PC-9 (cell line): ENCODE data around the gene ADAMTS19. TPM values are rescaled to one million over a fixed set of nuclear protein-coding genes. Genes with fewer than 3 reads are reported as not detected.
"Not testable (repeated sequence)": the region's sequence is repeated elsewhere in the genome, so short reads cannot be mapped to it uniquely, and the experiment has no call there.

ENCODE experiments used
- BruUV-seq: library from RNA; stranded (reverse); fragments of 400-500 nt; replicated peaks from 2 replicates; lab custom pipeline; 2021; lab: Mats Ljungman, UMichigan
- CTCF ChIA-PET: fragments of 300-600 bp; sonication (Branson Sonifier 250); formaldehyde crosslinking; loops from one replicate; lab custom pipeline; 2022; ENCODE audit warnings: antibody characterized with exemption; lab: Charles Lee
- POLR2A ChIA-PET: fragments of 300-600 bp; sonication (Branson Sonifier 250); formaldehyde crosslinking; loops from one replicate; lab custom pipeline; 2022; ENCODE audit warnings: antibody characterized with exemption; ENCODE audit not compliant: unreplicated experiment; lab: Charles Lee
- DNase-seq, 2 experiments: peaks; one replicate each; pipeline versions ENCODE4 v3.0.0 to v3.0.0-alpha.2; 2015 to 2022; ENCODE audit warnings: mixed read lengths in 1 of 2
- H2AFZ ChIP-seq: fragments of 200-600 bp; sonication (generic); 2 replicates; pipeline ENCODE4 v1.8.1; 2017; ENCODE audit warnings: antibody characterized with exemption
- H3F3A ChIP-seq: fragments of 200-600 bp; sonication (generic); 2 replicates; pipeline ENCODE4 v1.8.1; 2017; ENCODE audit warnings: antibody characterized with exemption, mild to moderate bottlenecking, low read depth; ENCODE audit not compliant: insufficient read depth
- H3K27ac ChIP-seq: fragments of 200-600 bp; sonication (generic); 2 replicates; pipeline ENCODE4 v1.6.1; 2016; ENCODE audit warnings: mixed run types
- H3K27me3 ChIP-seq: fragments of 200-600 bp; sonication (generic); 2 replicates; pipeline ENCODE4 v1.6.1; 2016; ENCODE audit warnings: low read depth, mixed run types; ENCODE audit not compliant: insufficient read depth
- H3K36me3 ChIP-seq: fragments of 200-600 bp; sonication (generic); 2 replicates; pipeline ENCODE4 v1.6.1; 2016; ENCODE audit warnings: low read depth, mixed run types
- H3K4me1 ChIP-seq: fragments of 200-600 bp; sonication (generic); replicated peaks from 2 replicates; pipeline ENCODE4 v1.6.1; 2016; ENCODE audit warnings: mixed run types; ENCODE audit not compliant: insufficient read depth
- H3K4me2 ChIP-seq: fragments of 200-600 bp; sonication (generic); 2 replicates; pipeline ENCODE4 v1.6.1; 2017; ENCODE audit warnings: mixed run types
- H3K4me3 ChIP-seq: fragments of 200-600 bp; sonication (generic); 2 replicates; pipeline ENCODE4 v1.6.1; 2016; ENCODE audit warnings: mixed run types
- H3K79me2 ChIP-seq: fragments of 200-600 bp; sonication (generic); 2 replicates; pipeline ENCODE4 v1.6.1; 2017; ENCODE audit warnings: low read depth, mixed run types
- H3K9me2 ChIP-seq: fragments of 200-600 bp; sonication (generic); 2 replicates; pipeline ENCODE4 v1.8.1; 2017; ENCODE audit warnings: mild to moderate bottlenecking; ENCODE audit not compliant: insufficient read depth
- H3K9me3 ChIP-seq: fragments of 200-600 bp; sonication (generic); 2 replicates; pipeline ENCODE4 v1.8.1; 2016; ENCODE audit warnings: low read depth; ENCODE audit not compliant: insufficient read depth
- H4K20me1 ChIP-seq: fragments of 200-600 bp; sonication (generic); 2 replicates; pipeline ENCODE4 v1.8.1; 2017; ENCODE audit not compliant: insufficient read depth
- EZH2 ChIP-seq: fragments of 200-600 bp; sonication (generic); IDR thresholded peaks from 2 replicates; pipeline ENCODE4 v1.8.0; 2017; ENCODE audit warnings: antibody characterized with exemption, low read depth
- intact Hi-C: fragments of 100-400 bp; cut with micrococcal nuclease; formaldehyde crosslinking; loops from one replicate; pipeline ENCODE4 v1.10.0; 2022; ENCODE audit not compliant: unreplicated experiment
- total RNA-seq: library from RNA; stranded (reverse); gene quantifications from 2 replicates; pipeline ENCODE4 v1.2.3, GENCODE V29; 2021
- TF ChIP-seq, protein P1 (sequence below): fragments of 200-600 bp; sonication (generic); conservative IDR thresholded peaks from 2 replicates; pipeline ENCODE4 v1.6.1; 2017; ENCODE audit warnings: mixed run types, antibody characterized with exemption, mild to moderate bottlenecking, moderate library complexity

ADAMTS19 gene
- total RNA-seq, 1 experiment from 2014 or later: not detected

DNA sequence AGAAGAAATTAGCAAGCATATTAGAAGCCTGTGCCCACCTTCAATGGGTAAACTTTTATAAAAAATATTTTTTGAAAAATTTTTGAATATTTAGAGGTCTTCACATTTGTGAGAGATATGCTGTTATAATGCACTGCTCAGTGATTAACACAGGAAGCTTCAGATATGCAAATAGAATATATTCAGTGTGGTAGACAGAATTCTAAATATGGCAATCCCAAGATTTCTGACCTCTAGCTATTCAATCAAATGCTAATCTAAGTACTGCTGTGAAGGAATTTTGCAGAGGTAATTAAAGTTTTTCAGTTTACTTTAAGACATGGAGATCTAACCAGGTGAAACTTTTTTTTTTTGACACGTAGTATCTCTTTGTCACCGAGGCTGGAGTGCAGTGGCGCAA, 103.5 kb downstream of the ADAMTS19 start:
- no peaks in the 10 kb centered on the region for H3F3A ChIP-seq
- no peak for DNase-seq
- no peak overlapping the region for H3K4me2 ChIP-seq
- H2AFZ ChIP-seq: no peak overlapping the region
- TF ChIP-seq EZH2: no peak
- TF ChIP-seq, protein P1, sequence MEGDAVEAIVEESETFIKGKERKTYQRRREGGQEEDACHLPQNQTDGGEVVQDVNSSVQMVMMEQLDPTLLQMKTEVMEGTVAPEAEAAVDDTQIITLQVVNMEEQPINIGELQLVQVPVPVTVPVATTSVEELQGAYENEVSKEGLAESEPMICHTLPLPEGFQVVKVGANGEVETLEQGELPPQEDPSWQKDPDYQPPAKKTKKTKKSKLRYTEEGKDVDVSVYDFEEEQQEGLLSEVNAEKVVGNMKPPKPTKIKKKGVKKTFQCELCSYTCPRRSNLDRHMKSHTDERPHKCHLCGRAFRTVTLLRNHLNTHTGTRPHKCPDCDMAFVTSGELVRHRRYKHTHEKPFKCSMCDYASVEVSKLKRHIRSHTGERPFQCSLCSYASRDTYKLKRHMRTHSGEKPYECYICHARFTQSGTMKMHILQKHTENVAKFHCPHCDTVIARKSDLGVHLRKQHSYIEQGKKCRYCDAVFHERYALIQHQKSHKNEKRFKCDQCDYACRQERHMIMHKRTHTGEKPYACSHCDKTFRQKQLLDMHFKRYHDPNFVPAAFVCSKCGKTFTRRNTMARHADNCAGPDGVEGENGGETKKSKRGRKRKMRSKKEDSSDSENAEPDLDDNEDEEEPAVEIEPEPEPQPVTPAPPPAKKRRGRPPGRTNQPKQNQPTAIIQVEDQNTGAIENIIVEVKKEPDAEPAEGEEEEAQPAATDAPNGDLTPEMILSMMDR: no peak
- H3K9me2 ChIP-seq: no peaks in the 10 kb centered on the region
- no peaks in the 10 kb centered on the region for H3K4me1 ChIP-seq
- intact Hi-C loops: no loop called here
- no peaks in the 10 kb centered on the region for H3K36me3 ChIP-seq
- H3K4me3 ChIP-seq: no peak overlapping the region
- ChIA-PET CTCF (no interaction called here), POLR2A (no interaction called here)
- no peaks in the 10 kb centered on the region for H3K27me3 ChIP-seq
- H3K9me3 ChIP-seq: no peaks in the 10 kb centered on the region
- BruUV-seq: no TSS peak
- no peaks in the 10 kb centered on the region for H4K20me1 ChIP-seq
- no peak overlapping the region for H3K27ac ChIP-seq
- H3K79me2 ChIP-seq: no peaks in the 10 kb centered on the region

DNA sequence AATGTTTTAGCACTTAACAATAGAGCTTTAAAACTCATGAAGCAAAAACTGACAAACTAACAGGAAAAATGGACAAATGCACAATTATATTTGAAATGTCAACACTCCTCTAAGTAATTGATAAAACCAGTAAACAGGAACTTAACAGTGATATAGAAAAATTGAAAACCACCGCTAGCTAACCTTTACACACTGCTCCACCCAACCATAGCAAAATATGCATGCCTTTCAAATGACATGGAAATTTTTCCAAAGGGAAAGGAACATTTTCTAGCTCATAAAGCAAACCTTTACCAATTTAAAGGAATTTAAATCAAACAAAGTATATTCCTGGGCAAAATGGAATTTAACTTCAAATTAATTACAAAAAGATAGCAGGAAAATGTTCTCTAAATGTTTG, 109.2 kb downstream of the ADAMTS19 start:
- Histone ChIP-seq H3K27ac (no peak overlapping the region), H3K27me3 (no peaks in the 10 kb centered on the region), H3F3A (no peaks in the 10 kb centered on the region), H3K9me2 (no peaks in the 10 kb centered on the region), H3K4me3 (no peak overlapping the region), H3K79me2 (no peaks in the 10 kb centered on the region), H2AFZ (no peak overlapping the region), H3K4me1 (no peaks in the 10 kb centered on the region), H3K9me3 (no peaks in the 10 kb centered on the region), H3K4me2 (no peak overlapping the region), H4K20me1 (no peaks in the 10 kb centered on the region), H3K36me3 (no peaks in the 10 kb centered on the region)
- intact Hi-C loops: no loop called here
- TF ChIP-seq, protein P1: no peak
- no peak for TF ChIP-seq EZH2
- CTCF ChIA-PET: no interaction called here
- no TSS peak for BruUV-seq
- DNase-seq: no peak
- POLR2A ChIA-PET: no interaction called here

DNA sequence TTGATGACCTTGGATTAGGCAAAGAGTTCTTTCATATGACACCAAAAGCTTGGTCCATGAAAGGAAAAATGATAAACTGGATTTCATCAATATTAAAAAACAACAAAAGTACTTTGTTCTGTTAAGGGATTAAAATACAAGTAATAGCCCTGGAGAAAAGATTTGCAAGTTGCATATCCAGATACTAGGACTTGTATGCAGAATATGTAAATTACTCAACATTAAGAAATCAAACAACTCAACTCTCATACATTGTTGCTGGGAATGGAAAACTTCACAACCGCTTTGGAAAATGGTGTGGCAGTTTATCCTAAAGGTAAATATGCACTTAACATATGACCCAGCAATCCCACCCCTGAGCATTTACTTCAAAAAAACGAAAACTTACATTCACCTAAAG, 112.0 kb downstream of the ADAMTS19 start:
- no peak overlapping the region for H3K4me2 ChIP-seq
- no peaks in the 10 kb centered on the region for H3K4me1 ChIP-seq
- no peak overlapping the region for H3K4me3 ChIP-seq
- H4K20me1 ChIP-seq: no peaks in the 10 kb centered on the region
- H3K9me3 ChIP-seq: no peaks in the 10 kb centered on the region; the same call in 1 of the 2 replicates
- H3K36me3 ChIP-seq: no peaks in the 10 kb centered on the region
- H3K9me2 ChIP-seq: no peaks in the 10 kb centered on the region
- H3K27ac ChIP-seq: no peak overlapping the region
- no TSS peak for BruUV-seq
- intact Hi-C loops: no loop called here
- no peaks in the 10 kb centered on the region for H3K27me3 ChIP-seq
- TF ChIP-seq, protein P1: no peak
- TF ChIP-seq EZH2: no peak
- ChIA-PET CTCF (no interaction called here), POLR2A (no interaction called here)
- no peaks in the 10 kb centered on the region for H3F3A ChIP-seq
- H3K79me2 ChIP-seq: no peaks in the 10 kb centered on the region
- no peak overlapping the region for H2AFZ ChIP-seq
- DNase-seq: no peak

DNA sequence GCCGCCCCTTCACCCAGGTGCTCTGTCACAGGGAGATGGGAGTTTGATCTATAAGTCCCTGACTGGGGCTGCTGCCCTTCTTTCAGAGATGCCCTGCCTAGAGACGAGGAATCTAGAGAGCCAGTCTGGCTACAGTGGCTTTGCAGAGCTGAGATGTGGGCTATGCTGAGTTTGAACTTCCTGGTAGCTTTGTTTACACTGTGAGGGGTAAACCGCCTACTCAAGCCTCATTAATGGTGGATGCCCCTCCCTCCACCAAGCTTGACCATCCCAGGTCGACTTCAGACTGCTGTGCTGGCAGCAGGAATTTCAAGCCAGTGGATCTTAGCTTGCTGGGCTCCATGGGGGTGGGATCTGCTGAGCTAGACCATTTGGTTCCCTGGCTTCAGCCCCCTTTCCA, 124.4 kb downstream of the ADAMTS19 start:
- H3K36me3 ChIP-seq, H3K9me2 ChIP-seq, intact Hi-C loops, H2AFZ ChIP-seq, H3K4me1 ChIP-seq, H3K27ac ChIP-seq, H3K27me3 ChIP-seq, CTCF ChIA-PET, H4K20me1 ChIP-seq, H3F3A ChIP-seq, H3K79me2 ChIP-seq, H3K4me2 ChIP-seq, H3K9me3 ChIP-seq, BruUV-seq, DNase-seq, H3K4me3 ChIP-seq, POLR2A ChIA-PET: not testable (repeated sequence)
